Frontal cortex (tissue), 4 donors: ENCODE data around the gene GRIK2. TPM values are rescaled to one million over a fixed set of nuclear protein-coding genes. Genes with fewer than 3 reads are reported as not detected.

Source experiments
- DNase-seq, 2 donors: peaks; one replicate each; pipeline ENCODE4 v3.0.0; 2012; ENCODE audit warnings: low spot score in 2 of 2
- FAIRE-seq: peaks from 2 replicates; lab custom pipeline; 2012; peaks lifted over from hg19 to GRCh38; lab: Jason Lieb, UNC
- total RNA-seq: library from RNA; depleted of rRNA; stranded (reverse); fragments of >200 nt; gene quantifications from one replicate; pipeline ENCODE4 v1.2.3, GENCODE V29; 2014
- donor health status: control.
- donor health status: control.
- donor health status: control.

Gene GRIK2
- total RNA-seq, 1 donor from 2014 or later, result 130 TPM

GRCh38 chr6:101755931-101756330 lies 362.4 kb downstream of the GRIK2 start:
- FAIRE-seq, result no peak
- no peak for DNase-seq

- DNase-seq (no peak), FAIRE-seq (no peak)
Measured at GRCh38 chr6:101758368-101758767, 364.9 kb downstream of the GRIK2 start.

- DNase-seq (no peak), FAIRE-seq (no peak)
Measured at GRCh38 chr6:101760843-101761621, 367.5 kb downstream of the GRIK2 start.

GRCh38 chr6:101762851-101763250 lies 369.3 kb downstream of the GRIK2 start:
- no peak for FAIRE-seq

GRCh38 chr6:101765281-101765680 lies 371.8 kb downstream of the GRIK2 start:
- FAIRE-seq (no peak), DNase-seq (no peak)

More at GRCh38 chr6:101762851-101763250, 369.3 kb downstream of the GRIK2 start:
- DNase-seq, result no peak

- DNase-seq, result no peak
- FAIRE-seq, result no peak
Measured at GRCh38 chr6:101770116-101770515, 376.6 kb downstream of the GRIK2 start.

GRCh38 chr6:101776919-101777350 lies 383.4 kb downstream of the GRIK2 start:
- no peak for FAIRE-seq
- DNase-seq, result no peak

GRCh38 chr6:101777646-101778045 lies 384.1 kb downstream of the GRIK2 start:
- DNase-seq (no peak), FAIRE-seq (no peak)

- no peak for DNase-seq
- FAIRE-seq, result no peak
Measured at GRCh38 chr6:101779051-101779844, 385.7 kb downstream of the GRIK2 start.

- FAIRE-seq (no peak), DNase-seq (no peak)
Measured at GRCh38 chr6:101783287-101783686, 389.8 kb downstream of the GRIK2 start.

- no peak for DNase-seq
- no peak for FAIRE-seq
Measured at GRCh38 chr6:101784094-101784493, 390.6 kb downstream of the GRIK2 start.

- DNase-seq (no peak), FAIRE-seq (no peak)
Measured at GRCh38 chr6:101799531-101799930, 406.0 kb downstream of the GRIK2 start.

- DNase-seq, result no peak
- no peak for FAIRE-seq
Measured at GRCh38 chr6:101800598-101800997, 407.1 kb downstream of the GRIK2 start.

- FAIRE-seq (no peak), DNase-seq (no peak)
Measured at GRCh38 chr6:101803136-101803535, 409.6 kb downstream of the GRIK2 start.

- no peak for DNase-seq
- no peak for FAIRE-seq
Measured at GRCh38 chr6:101806241-101806640, 412.7 kb downstream of the GRIK2 start.

- no peak for DNase-seq
- FAIRE-seq, result no peak
Measured at GRCh38 chr6:101811108-101811507, 417.6 kb downstream of the GRIK2 start.

GRCh38 chr6:101816716-101817115 lies 423.2 kb downstream of the GRIK2 start:
- DNase-seq (no peak), FAIRE-seq (no peak)

GRCh38 chr6:101818051-101818450 lies 424.5 kb downstream of the GRIK2 start:
- DNase-seq, result no peak
- no peak for FAIRE-seq

GRCh38 chr6:101824551-101825345 lies 431.2 kb downstream of the GRIK2 start:
- FAIRE-seq (no peak), DNase-seq (no peak)

- DNase-seq (no peak), FAIRE-seq (no peak)
Measured at GRCh38 chr6:101826269-101826668, 432.8 kb downstream of the GRIK2 start.
